ENCODE data around the gene MYO1E.

The MYO1E gene

DNA sequence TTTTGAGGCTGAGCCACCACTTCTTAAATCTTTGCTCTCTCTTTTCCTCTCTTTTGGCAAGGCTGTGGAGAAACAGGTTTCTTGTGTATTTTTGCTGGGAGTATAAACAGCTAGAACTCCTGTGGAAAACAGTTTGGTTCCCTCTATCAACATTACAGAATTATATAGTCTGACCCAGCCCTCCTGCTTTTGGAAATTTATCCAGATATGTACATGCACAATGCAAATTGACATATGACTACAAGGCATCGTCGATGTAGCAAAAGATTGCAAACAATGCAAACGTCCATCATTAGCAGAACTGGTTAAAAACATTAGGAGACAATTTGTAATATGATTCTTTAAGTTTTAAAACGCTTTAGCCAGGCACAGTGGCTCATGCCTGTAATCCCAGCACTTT is 12.5 kb upstream of the MYO1E start:
- DNase-seq: no peak

DNA sequence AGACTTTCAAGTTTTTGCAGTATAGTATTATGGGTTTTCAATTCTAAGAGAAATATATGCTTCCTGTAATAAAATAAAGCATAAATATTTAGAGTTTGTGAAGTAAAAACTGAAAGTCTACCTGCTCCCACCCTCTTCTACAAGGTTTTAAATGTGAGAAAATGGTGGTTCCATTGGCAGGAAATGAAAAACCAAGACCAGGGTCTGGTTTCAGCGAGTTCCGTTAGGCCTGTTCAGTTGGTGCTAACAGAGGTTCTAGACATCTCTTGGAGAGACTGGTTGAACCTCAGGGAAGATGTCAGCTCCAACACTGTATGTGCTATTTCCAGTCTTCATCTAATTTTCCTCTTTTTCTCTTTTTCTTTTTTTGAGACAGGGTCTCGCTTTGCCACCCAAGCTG is 11.8 kb upstream of the MYO1E start:
- no peak for DNase-seq

DNA sequence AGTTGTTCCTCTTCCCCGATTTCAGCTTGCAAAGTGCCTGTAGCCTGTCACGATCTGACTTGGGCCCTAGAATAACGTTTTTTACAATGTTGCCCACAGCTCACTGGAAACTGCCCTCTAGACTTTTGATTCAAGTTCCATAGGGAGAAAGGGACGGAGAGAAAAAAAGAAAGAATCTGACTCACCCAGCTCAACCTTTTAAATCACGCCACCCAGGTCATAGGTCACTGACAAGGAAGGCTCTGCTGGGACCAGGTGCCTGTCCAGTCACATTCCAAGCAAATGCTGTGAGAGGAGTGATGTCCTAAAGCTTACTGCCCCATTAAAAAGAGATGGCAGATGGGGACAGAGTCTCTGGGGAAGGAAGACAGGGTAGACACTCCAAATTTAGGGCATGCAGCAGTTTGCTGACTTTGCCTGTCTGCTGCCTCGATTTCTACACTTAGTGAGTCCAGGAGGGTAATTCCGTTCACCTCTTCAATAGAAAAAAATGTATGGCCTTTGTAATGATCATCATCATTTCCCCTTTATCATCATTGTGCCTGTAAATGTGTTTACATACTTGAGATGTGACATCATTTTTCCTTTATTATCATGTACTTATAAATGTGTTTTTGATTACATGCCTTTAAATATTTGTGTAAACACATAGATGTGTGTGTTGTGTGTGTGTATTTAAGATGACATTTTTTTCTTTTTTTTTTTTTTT is 8.4 kb upstream of the MYO1E start:
- no peak for DNase-seq

GRCh38 chr15:59379531-59379930 is 6.9 kb upstream of the MYO1E start:
- no peak for DNase-seq

- DNase-seq: no peak
These were observed 6.2 kb upstream of the MYO1E start for GRCh38 chr15:59378855-59379254.

DNA sequence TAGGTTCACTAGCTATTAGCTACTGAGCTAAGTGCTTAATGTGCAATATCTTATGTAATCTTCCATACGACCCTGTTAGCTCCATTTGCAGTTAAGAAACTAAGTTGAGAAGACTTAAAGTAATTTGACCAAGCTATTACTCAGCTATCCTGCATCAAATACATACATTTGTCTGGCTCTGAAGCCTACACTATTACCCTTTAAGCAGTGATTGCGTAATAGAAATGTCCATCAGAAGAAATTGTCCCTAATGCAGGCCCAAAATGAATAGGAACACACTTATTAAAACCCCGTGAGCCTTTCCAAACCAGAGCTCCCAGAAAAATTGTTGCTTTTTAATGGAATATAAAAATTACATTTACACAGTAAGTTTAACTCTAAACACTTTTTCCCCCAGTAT is 5.3 kb upstream of the MYO1E start:
- no peak for DNase-seq

DNA sequence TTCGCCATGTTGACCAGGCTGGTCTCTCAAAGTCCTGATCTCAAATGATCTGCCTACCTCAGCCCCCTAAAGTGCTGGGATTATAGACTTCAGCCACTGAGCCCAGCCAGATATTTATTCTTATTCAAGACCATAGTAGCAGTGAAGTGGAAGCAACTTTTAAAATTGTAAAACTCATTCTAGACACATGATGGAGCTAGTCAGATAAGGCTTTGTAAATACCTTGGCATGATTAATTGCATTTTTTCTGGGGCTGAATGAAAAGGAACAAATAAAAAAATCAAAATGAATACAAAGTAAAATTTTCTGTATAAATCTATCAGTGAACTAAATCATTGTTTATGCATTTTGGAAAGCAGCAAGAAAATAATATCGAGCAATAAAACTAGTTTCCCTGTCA is 4.1 kb upstream of the MYO1E start:
- peak; percentile 5 to 29 for DNase-seq

- DNase-seq: no peak
These were observed 544 bp upstream of the MYO1E start for GRCh38 chr15:59373215-59373614.

DNA sequence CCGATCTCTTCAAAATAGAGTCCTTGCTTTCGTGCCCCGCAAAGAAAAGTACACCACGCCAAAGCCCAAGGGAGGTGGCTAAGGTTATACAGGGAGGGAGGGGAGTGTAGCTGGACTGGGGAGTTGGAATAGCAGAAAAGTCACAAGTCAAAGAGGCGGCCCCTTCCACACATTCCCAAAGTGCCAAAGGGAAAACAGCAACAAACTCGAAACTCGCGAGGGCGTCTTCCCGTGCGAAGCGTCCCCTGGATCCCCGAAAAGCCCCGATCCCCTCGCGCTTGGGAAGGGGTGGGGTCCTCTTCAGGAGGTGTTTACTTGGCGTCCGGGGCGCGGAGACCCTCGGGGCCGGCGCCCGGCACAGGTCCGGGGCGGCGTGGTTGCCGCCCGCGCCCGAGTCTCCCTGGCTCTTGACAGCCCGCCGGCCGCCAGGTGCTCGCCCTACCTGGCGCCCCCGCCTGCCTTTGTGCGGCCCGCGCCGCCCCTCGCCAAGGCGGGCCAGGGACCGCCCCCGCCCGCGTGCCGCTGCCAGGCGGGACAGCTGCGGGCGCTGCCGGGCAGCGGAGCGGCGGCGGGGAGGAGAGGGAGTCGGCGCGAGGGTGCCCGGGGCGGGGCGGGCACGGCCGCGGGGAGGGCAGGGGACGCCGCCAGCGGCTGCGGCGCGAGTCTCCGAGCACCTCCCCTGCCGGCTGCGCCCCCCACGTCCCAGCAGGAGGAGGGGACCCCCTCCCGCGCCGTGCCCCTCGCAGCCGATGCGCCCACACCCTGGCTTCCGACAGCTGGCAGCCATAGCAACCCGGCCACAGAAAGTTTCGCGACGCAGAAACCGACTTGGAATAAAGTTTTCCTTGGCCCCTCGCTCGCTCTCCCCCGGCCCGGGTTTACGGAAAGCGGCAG is 966 bp downstream of the MYO1E start:
- no peak for DNase-seq

DNA sequence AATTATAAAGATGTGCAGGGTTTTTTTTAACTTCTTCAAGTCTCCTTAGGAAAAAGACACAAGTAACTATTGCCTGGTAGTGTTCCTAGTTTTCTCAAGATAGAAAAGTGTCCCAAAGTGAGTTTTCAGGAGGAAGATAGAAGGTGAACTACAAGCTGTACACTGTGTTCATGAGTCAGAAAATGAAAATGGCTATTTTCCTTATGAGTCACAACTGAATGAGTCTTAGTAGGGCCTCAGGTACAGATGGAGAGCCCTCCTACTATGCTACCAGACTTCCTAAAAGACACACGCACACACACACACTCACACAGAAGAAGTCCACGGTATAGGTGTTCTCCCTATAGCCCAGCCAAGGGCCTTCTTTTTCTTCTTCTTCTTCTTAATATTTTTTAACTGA is 3.1 kb downstream of the MYO1E start:
- no peak for DNase-seq

DNA sequence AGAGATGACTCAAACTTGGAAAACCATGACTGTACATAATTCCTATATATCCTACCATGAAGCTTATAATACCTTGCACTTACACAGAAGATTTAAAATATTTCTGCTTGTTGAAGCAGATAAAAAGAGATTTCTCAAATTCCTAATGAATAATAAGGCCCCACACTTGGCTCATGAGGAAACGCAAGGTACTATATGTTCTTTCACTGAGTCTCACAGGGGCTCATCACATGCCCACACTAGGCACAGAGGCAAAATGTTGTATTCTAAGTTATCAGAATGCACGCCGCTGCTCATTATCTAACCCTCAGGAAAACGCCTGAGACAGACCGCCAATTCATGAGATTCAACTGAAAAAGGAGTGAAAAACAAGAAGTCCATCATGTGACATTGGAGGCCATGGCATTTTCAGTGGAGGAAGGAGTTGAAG is 5.6 kb downstream of the MYO1E start:
- no peak for DNase-seq

GRCh38 chr15:59366333-59367021 is 6.2 kb downstream of the MYO1E start:
- DNase-seq: no peak

DNA sequence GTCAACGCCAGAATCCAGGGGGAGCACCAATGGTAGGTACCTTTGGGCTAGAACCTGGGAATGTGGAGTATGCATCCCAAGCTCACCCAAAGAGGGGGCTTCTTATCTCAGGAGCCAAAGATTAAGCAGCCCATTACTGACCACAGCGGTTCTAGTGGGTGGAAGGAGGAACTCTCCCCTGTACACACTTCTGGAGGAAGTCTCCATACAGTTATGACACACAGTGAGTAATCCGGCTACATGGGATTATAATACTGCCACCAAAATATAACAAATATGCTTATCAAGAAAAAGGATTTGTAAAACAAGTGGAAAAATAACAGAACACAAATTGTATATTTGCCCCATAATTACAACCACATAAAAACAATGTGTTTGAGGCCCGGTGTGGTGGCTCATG is 8.4 kb downstream of the MYO1E start:
- DNase-seq: no peak

GRCh38 chr15:59362331-59362730 is 10.3 kb downstream of the MYO1E start:
- DNase-seq: no peak

DNA sequence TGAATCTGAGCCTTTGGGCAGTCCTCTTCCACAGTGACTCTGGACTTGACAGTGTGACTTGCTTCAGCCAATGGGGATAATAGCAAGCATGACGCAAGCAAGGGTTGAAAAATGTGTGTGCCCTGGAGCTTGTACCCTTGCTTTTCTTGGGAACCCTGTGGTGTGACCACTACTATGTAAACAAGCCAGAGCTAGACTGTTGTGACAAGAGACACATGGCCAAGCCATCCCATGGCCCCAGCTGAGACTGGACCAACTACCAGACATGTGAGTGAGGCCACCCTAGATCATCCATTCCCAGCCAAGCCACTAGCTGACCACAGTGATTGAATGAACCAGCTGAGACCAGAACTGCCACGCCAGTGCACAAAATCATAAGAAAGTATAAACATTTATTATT is 11.8 kb downstream of the MYO1E start:
- no peak for DNase-seq

DNA sequence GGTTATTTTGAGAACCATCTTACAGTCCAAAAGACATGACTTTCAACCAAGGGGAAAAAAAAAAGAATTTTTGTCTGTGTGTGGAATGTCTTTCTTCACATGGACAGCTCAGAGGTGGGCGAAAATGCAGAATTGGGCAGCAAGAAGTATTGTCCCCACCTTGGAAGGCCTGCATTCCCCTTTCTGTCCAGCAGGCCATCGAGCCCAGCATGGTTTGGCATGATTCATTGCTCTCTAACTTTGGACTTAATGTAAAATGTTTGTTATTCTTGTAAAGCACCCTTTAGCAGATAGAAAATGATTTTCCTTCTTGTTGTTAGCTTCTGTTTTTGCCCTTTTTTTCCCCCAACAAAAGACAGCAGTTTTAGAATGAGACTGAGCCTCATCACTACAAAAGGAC is 12.4 kb downstream of the MYO1E start:
- DNase-seq: no peak

DNA sequence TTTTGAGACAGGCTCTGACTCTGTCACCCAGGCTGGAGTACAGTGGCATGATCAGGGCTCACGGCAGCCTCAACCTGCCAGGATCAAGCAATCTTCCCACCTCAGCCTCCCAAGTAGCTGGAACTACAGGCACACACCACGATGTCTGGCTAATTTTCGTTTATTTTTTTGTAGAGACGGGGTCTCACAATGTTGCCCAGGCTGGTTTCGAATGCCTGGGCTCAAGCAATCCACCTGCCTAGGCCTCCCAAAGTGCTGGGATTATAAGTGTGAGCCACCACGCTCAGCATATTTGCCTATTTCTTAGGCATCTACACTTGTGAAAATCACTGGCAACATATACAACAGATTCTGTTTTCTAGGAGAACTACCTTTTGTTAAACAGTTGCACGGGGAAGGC is 16.9 kb downstream of the MYO1E start:
- no peak for DNase-seq

DNA sequence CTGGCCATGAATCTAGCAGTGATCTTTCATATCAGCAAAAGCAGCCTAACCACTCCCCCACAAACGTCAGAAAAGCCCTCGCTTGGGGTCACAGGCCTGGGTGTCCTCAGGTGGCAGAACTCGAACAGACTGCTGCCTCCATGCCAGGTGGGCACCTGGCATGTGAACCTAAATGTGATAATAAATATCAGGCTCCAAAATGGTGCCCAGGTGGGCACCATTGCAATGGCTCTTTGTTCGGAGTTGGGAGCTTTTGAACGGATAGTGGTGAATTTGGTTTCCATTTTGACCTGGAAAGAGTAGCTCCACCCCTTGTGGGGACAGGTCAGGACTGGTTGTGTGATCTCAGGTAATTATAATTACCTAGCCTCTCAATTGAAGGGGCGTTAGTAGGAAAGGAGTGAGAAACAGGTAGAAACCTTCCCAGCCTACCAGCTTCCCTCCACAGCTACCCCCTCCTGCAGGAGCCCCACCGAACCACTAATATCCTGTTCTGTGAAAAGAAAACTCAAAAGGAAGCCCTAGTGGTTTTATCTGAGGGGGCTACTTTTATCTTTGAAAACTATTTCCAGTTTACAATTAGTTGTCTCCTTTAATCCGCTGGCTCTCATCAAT is 18.1 kb downstream of the MYO1E start:
- DNase-seq: no peak

GRCh38 chr15:59353994-59354416 is 18.7 kb downstream of the MYO1E start:
- no peak for DNase-seq

DNA sequence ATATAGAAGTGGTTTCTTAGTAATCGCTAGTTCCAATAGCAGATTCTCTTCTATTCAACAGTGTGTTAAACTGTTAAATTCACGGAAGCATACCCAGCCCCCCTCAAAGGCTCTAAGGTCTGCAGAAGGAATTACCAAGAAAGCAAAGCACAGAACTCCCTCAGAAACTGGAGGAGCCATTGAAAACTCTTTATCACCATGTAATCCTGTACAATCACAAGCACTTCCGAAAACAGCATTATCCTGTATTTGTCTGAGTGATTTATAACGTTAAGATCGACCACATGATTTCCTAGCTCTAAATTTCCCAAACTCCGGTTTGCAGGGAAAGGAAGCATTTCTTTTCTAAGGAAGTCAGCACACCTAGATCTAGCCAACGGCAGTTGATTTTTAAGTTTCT is 20.0 kb downstream of the MYO1E start:
- no peak for DNase-seq

DNA sequence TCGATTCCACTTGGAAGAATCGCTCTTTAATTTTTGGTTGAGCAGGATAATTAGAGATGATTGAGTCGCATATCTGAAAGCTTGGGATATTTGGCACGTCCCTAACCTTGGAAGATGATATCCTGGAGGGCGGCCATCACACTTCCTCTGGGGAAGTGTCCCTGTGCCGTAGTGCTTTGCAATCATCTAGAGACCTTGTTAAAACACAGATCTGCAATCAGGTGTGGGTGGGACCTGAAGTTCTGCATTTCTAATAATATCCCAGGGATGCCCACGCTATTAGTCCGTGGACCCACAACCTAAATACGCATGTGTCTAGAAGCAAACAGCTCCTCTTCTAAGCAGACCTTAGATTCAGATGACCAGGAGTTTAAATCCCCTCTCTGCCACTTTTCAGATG is 20.5 kb downstream of the MYO1E start:
- no peak for DNase-seq

- DNase-seq: no peak
These were observed 22.3 kb downstream of the MYO1E start for GRCh38 chr15:59350421-59350732.

GRCh38 chr15:59349680-59350420 is 22.8 kb downstream of the MYO1E start:
- peak; percentile 57 to 70 for DNase-seq
